MCF 10A (cell line): ENCODE results near the gene ELAC1. TPM values are rescaled to one million over a fixed set of nuclear protein-coding genes. Genes with fewer than 3 reads are reported as not detected.

Experiments used
- BruUV-seq: library from RNA; stranded (reverse); fragments of 400-500 nt; replicated peaks from 2 replicates; lab custom pipeline; 2021; lab: Mats Ljungman, UMichigan
- CTCF ChIA-PET: fragments of 300-600 bp; sonication (Branson Sonifier 250); formaldehyde crosslinking; extraction: SDS; loops from one replicate; lab custom pipeline; 2021; ENCODE audit warnings: antibody characterized with exemption, inconsistent platforms; lab: Yijun Ruan, JAX
- POLR2A ChIA-PET: fragments of 300-600, 350-650 bp; sonication (Branson Sonifier 250); formaldehyde crosslinking; extraction: SDS; loops from one replicate; lab custom pipeline; 2020; ENCODE audit warnings: antibody characterized with exemption, inconsistent platforms; lab: Yijun Ruan, JAX
- DNase-seq: peaks from one replicate; pipeline ENCODE4 v3.0.0-alpha.2; 2018; ENCODE audit not compliant: unreplicated experiment
- H3K27ac Mint-ChIP-seq: one replicate; pipeline ENCODE4 v1.8.0; 2022; ENCODE audit warnings: mild to moderate bottlenecking, low read depth, mixed read lengths; ENCODE audit not compliant: unreplicated experiment
- H3K27me3 Mint-ChIP-seq: one replicate; pipeline ENCODE4 v1.8.0; 2022; ENCODE audit warnings: mixed read lengths; ENCODE audit not compliant: insufficient read depth, unreplicated experiment
- H3K36me3 Mint-ChIP-seq: one replicate; pipeline ENCODE4 v1.8.0; 2022; ENCODE audit warnings: mild to moderate bottlenecking, moderate library complexity, mixed read lengths; ENCODE audit not compliant: insufficient read depth, unreplicated experiment
- H3K4me1 Mint-ChIP-seq: one replicate; pipeline ENCODE4 v1.8.0; 2022; ENCODE audit warnings: mixed read lengths; ENCODE audit not compliant: insufficient read depth, unreplicated experiment
- H3K4me3 Mint-ChIP-seq: one replicate; pipeline ENCODE4 v1.8.0; 2022; ENCODE audit warnings: mild to moderate bottlenecking, moderate library complexity, mixed read lengths; ENCODE audit not compliant: unreplicated experiment
- H3K9me3 Mint-ChIP-seq: one replicate; pipeline ENCODE4 v1.8.0; 2022; ENCODE audit warnings: mixed read lengths; ENCODE audit not compliant: unreplicated experiment
- intact Hi-C: fragments of 100-400 bp; cut with micrococcal nuclease; formaldehyde crosslinking; loops from 2 replicates; pipeline ENCODE4 v1.14.1; 2022
- total RNA-seq: library from RNA; stranded (reverse); gene quantifications from 2 replicates; pipeline ENCODE4 v1.2.3, GENCODE V29; 2022
- TF ChIP-seq, protein P1 (sequence below): fragments of 200-600 bp; IDR thresholded peaks from one replicate; pipeline ENCODE4 v1.8.0; 2022; ENCODE audit warnings: antibody characterized with exemption, mild to moderate bottlenecking; ENCODE audit not compliant: unreplicated experiment

ELAC1 gene
- total RNA-seq, 1 experiment from 2014 or later, result 14.0 TPM

DNA sequence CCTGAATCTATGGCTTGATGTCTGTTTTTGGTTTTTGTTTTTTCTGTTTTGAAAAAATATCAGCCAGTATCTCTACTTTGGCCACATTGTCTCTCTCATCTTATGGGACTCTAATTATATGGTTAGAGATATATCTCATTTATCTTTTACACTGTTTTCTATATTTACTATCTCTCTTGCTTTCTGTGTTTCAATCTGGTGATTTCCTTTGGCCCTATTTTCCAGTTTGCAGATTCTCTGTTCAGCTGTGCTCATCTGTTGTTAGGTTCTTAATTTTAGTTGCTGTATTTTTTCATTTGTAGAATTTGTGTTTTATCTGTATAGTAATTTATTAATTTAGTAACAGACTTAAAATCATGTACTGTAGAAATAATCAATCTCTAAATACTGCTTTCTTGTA is 41.3 kb upstream of the ELAC1 start:
- H3K4me3 Mint-ChIP-seq, result no peak overlapping the region
- intact Hi-C loops, result no loop called here
- ChIA-PET POLR2A (interaction anchor here (0.5 kb wide), 1 partner anchor 269 kb away, joined by 3 read pairs; no protein-coding TSS in a partner anchor), CTCF (no interaction called here)
- peaks cover 8% of the 10 kb centered on the region for H3K9me3 Mint-ChIP-seq
- H3K4me1 Mint-ChIP-seq, result no peaks in the 10 kb centered on the region
- no peak overlapping the region for H3K27ac Mint-ChIP-seq
- peaks cover 72% of the 10 kb centered on the region for H3K36me3 Mint-ChIP-seq
- no peaks in the 10 kb centered on the region for H3K27me3 Mint-ChIP-seq
- TF ChIP-seq, protein P1, sequence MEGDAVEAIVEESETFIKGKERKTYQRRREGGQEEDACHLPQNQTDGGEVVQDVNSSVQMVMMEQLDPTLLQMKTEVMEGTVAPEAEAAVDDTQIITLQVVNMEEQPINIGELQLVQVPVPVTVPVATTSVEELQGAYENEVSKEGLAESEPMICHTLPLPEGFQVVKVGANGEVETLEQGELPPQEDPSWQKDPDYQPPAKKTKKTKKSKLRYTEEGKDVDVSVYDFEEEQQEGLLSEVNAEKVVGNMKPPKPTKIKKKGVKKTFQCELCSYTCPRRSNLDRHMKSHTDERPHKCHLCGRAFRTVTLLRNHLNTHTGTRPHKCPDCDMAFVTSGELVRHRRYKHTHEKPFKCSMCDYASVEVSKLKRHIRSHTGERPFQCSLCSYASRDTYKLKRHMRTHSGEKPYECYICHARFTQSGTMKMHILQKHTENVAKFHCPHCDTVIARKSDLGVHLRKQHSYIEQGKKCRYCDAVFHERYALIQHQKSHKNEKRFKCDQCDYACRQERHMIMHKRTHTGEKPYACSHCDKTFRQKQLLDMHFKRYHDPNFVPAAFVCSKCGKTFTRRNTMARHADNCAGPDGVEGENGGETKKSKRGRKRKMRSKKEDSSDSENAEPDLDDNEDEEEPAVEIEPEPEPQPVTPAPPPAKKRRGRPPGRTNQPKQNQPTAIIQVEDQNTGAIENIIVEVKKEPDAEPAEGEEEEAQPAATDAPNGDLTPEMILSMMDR, result no peak
- DNase-seq, result no peak
- BruUV-seq, result no TSS peak

DNA sequence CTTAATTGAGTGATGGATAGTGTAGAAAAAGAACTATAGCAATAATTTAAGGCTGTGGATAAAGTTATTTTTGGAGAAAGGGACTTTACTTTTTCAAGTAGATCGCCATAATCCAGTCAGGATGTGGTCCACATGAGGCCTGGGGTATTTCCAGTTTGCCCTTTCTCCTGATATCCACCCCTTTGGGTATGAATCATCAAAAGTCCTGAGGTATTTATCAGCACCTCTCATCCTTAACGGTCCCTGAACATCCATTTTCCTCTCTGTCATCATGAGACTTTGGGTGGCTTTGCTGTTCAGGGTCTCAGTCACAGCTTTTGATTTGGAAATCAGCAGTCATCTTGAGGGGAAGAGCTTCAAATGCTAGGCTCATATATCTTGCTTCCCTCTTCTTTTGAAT is 39.3 kb upstream of the ELAC1 start:
- CTCF ChIA-PET, result interaction anchor here (0.6 kb wide), 1 partner anchor 653 kb away, joined by 3 read pairs; no protein-coding TSS in a partner anchor
- no peak for DNase-seq
- no peak overlapping the region for H3K4me3 Mint-ChIP-seq
- intact Hi-C loops, result no loop called here
- H3K27ac Mint-ChIP-seq, result no peak overlapping the region
- POLR2A ChIA-PET, result interaction anchor here (0.6 to 0.7 kb wide), 2 partner anchors 8 to 10 kb away, joined by 3 read pairs; no protein-coding TSS in a partner anchor
- peaks cover 8% of the 10 kb centered on the region for H3K9me3 Mint-ChIP-seq
- no peaks in the 10 kb centered on the region for H3K4me1 Mint-ChIP-seq
- H3K27me3 Mint-ChIP-seq, result no peaks in the 10 kb centered on the region
- H3K36me3 Mint-ChIP-seq, result peaks cover 51% of the 10 kb centered on the region
- TF ChIP-seq, protein P1, result no peak
- BruUV-seq, result no TSS peak

DNA sequence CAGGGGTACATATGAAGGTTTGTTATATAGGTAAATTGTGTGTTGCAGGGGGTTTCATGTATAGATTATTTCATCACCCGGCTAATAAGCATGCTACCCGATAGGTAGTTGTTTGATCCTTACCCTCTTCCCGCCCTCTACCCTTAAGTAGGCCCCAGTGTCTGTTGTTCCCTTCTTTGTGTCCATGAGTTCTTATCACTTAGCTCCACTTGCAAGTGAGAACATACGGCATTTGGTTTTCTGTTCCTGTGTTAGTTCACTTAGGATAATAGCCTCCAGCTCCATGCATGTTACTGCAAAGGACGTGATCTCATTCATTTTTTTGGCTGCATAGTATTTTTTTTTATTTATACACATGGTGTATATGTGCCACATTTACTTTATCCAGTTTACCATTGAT is 34.2 kb upstream of the ELAC1 start:
- Mint-ChIP-seq H3K36me3 (peaks cover 31% of the 10 kb centered on the region), H3K27ac (no peak overlapping the region), H3K4me1 (no peaks in the 10 kb centered on the region), H3K27me3 (no peaks in the 10 kb centered on the region), H3K4me3 (no peak overlapping the region), H3K9me3 (no peaks in the 10 kb centered on the region)
- TF ChIP-seq, protein P1, result no peak
- intact Hi-C loops, result no loop called here
- no TSS peak for BruUV-seq
- POLR2A ChIA-PET, result interaction anchor here (1.2 to 1.5 kb wide), 3 partner anchors 10 to 55 kb away, joined by 3 to 6 read pairs (median 3); partner anchors contain the start of gene ME2
- CTCF ChIA-PET, result interaction anchor here (0.7 to 1.7 kb wide), 5 partner anchors 16 to 507 kb away, joined by 3 read pairs; partner anchors contain the start of gene MRO
- no peak for DNase-seq

DNA sequence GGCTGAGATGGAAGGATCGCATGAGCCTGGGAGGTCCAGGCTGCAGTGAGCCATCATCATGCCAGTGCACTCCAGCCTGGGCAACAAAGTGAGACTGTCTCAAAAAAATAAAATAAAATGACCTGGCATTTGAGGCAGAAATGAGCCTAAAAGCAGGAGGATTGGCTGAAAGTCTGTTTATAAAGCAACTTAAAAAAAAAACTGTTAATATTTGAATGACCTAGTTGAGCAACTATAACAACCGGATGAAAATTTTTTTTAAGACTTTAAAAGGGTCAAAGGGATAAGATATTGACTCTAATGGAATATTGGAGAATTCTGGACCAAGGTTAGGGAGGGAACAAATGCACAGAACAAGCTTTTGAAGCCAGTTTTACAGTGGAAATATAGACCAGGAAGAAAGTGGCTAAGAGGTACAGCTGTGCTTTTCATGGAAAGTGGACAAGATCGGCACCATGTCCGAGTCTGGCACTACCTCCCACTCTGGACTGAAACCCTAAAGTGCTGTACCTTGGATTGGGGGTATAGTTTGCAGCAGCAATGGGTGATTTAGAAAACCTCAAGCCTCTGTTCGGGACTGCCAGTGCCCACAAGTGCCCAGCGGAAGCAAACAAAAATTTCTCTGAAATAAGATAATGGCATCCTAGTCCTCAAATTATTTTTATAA is 33.2 kb upstream of the ELAC1 start:
- DNase-seq, result no peak
- no peak overlapping the region for H3K4me3 Mint-ChIP-seq
- TF ChIP-seq, protein P1, result no peak
- intact Hi-C loops, result no loop called here
- BruUV-seq, result no TSS peak
- peaks cover 26% of the 10 kb centered on the region for H3K36me3 Mint-ChIP-seq
- POLR2A ChIA-PET, result interaction anchor here (1.5 to 1.6 kb wide), 2 partner anchors 56 to 95 kb away, joined by 3 to 4 read pairs; partner anchors contain the start of genes ME2 and SMAD4
- H3K9me3 Mint-ChIP-seq, result no peaks in the 10 kb centered on the region
- H3K4me1 Mint-ChIP-seq, result no peaks in the 10 kb centered on the region
- no peak overlapping the region for H3K27ac Mint-ChIP-seq
- H3K27me3 Mint-ChIP-seq, result no peaks in the 10 kb centered on the region
- CTCF ChIA-PET, result interaction anchor here (0.6 to 1.7 kb wide), 3 partner anchors 15 to 508 kb away, joined by 3 read pairs; no protein-coding TSS in a partner anchor
